CD4-positive, alpha-beta T cell treated with Interleukin-21 for 1 hour (primary cell): ENCODE data around the gene MAN1C1.

Experiments
- DNase-seq: peaks from one replicate; pipeline ENCODE4 v3.0.0-alpha.2; 2020

Gene MAN1C1

DNA sequence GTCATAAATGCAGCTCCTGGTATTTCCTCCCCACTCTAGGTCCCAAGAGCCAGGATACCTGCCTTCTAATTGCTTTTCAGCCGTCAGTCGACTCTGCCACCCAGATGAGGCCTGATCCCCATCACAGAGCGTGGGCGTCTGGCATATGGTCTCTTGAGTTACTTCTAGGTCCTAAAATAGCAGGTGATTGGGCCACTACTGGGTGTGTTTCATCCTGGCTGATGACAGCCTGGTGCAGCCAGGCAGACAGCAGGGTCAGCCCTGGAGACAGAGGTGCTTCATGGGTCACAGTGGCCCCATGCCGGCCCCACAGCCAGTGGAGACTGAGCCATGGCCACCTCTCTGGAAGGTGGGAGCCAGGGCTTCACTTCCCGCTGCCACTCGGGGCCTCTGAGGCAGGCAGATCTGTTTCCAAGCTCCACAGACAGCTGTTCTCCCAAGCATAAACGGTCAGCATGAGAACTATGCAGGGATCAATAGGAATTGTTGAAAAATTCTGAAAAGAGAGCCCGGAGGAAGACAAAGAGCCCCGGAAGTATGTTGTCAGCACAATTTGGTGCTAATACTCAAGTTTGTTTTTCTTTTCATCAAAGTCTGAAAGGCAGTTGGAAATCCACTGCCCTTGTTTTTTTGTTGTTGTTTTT is 83.0 kb downstream of the MAN1C1 start:
- DNase-seq: no peak

DNA sequence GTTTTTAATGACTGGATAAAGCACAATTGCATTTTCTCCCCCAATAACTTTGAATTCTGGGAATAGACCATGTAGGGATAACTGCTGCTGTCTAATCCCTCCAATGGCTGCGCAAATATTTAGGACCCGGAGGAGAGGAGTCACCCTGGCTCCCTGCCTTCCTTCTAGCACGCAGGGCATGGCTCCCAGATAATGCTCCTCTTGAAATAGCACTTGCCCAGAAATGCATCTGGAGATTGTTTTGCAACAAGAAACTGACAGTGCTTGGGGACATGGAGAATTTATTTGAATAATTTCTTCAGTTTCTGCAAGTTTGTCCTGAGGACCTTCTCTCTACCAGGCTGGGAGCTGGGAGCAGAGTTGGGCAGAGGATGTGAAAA is 83.5 kb downstream of the MAN1C1 start:
- no peak for DNase-seq

DNA sequence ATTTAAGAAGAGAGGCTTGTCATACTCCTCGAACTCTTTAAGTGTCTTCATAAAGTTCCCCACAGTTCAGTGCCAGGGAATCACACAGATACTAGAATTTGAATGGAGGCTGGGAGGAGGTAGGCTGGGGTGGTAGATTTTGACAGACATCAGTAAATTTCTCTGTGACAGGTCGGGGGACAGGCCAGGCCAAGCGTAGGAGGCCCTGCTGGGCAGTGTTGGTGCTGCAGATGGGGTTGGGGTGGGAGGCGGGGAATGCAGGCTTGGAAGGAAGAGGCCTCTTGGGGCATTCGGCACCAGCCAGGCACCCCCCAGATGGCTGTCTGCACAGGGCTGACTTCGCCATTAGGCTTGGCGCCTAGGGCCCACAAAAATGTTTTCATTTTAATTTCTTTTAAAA is 84.0 kb downstream of the MAN1C1 start:
- DNase-seq: no peak

DNA sequence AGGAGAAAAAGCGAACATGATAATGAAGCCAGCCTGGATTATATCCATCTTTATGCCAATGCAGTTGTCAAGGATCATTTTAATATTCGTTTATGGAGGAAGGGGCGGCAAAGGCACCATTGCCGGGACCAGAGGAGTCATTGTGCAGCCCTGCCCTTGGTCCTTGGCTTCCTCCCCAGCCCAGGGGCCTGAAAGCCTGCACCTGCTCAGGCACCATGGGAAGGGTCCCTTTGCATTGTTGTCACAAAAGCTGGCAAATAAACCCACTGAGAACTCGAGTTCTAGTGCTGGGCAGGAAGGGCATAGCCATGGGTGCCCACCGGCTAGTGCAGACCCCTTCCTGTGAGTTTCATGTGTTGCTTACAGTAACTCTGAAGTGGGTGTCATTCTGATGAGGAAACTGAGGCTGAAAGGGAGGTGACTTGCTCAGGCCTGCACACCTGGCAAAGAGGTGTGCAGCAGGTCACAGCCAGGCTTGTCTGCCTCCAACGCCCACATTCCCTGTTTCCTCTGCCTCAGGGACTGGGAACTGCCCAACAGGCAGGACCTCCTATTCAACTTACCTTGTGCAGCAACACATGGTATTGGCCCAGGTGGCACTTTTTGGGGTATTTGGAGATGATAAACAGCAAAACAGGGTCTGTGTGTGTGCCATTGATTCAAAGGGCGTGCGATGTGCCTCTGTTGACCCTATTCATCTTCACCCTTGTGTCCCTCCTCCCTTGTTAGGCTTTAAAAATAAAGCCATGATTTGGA is 84.6 kb downstream of the MAN1C1 start:
- DNase-seq: no peak

DNA sequence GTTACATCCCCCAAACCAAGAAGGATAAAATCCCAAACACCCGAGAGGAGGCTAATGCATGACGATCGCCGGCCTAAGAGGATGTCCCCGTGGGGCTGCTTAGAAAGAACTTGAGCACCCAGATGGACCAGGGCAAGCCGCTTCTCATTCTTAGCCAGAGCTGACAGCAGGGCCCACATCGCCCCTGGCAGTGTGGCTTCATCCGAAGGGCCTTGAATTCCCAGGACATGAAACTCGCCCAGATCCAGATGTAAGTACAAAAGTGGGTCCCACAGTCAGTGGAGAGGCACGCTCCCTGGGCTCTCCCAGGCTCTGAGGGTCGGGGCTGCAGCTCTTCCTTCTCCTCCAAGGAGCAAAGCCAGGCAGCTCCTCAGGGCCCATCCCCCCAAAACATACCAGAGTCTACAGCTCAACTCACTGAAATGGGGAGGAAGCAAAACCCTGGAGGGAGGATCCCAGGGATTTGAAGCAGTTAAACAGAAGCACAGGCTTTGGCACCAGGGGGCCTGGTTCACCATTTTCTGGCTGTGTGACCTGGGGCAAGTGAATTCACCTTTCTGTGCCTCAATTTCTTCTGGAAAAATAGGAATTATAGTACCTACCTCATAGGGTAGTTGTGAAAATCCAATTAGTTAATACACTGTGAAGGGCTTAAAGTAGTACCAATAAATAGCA is 85.6 kb downstream of the MAN1C1 start:
- DNase-seq: no peak

DNA sequence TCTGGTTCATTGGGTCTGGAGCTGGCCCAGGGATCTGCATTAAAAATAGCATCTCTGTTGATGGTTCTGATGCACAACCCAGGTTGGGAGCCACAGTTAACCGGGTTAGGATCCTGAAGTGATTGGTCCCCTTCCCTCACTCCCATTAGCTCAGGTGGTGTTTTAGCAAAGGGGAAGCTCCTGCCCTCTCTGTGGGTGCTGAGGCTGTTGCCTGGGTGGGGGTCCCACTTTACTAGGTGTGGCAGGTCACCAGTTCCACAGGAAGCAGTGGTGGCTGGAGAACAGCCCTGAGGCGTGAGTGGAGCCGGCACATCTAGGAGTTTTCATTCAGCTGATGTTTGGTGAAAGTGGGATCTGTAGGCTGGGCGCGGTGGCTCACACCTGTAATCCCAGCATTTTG is 86.5 kb downstream of the MAN1C1 start:
- no peak for DNase-seq

DNA sequence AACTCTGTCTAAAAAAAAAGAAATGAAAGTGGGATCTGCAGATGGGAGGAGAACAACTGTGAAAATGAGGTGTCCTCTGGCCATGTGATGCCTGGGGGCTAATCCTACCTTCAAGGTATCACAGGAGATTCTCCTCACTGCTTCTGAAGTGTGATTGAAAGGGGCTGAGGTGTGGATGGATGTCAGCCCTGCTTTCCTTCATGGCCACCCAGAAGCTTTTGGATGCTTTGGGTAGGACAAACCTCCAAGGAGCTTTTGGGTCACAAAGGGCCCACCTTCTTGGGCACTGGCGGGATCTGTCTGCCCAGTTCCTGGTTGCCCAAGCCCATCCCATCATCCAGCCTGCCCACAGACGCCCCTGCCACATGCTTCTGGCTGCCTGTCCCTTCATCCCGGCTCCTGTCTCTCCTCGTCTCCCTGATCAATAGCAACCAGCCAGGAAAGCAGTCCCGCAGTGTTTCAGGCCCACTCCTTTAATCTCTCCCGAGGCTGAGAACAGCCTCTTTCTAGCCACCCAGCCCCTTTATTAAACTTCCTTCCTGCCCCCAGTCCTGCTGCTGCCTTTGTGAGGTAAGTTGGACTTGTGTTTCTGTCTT is 87.2 kb downstream of the MAN1C1 start:
- no peak for DNase-seq

DNA sequence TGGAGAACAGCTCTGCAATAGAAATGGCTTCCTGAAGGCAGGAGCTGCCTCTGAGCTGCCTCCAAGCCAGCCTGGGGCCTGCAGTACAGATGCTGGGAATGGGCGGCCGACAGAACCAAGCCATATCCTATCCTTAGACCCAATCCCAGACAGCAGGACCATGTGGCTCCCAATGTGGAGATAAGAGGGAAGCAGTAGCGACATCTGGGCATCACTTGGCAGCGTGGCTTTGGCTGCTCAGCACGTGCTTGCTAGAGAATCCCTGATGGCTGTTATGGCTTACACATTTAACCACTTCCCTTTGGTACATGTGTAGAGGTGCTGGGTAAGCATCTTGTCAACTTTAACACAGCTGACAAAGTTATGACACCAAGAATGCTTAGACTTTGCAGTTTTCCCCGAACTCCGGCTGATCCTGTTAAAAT is 87.7 kb downstream of the MAN1C1 start:
- peak; percentile 51 for DNase-seq

DNA sequence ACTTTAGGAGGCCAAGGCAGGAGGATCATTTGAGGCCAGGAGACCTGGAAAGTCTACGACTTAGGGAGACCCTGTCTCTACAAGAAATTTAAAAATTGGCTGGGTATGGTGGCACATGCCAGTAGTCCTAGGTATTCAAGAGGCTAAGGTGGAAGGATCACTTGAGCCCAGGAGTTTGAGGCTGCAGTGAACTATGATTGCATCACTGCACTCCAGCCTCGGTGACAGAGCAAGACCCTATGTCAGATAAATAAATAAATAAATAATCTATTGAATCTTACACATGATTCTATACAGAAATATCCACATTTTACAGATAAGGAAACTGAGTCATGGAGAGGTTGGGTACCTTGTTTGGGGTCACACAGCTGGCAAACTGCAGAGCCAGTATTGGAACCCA is 89.1 kb downstream of the MAN1C1 start:
- DNase-seq: no peak

DNA sequence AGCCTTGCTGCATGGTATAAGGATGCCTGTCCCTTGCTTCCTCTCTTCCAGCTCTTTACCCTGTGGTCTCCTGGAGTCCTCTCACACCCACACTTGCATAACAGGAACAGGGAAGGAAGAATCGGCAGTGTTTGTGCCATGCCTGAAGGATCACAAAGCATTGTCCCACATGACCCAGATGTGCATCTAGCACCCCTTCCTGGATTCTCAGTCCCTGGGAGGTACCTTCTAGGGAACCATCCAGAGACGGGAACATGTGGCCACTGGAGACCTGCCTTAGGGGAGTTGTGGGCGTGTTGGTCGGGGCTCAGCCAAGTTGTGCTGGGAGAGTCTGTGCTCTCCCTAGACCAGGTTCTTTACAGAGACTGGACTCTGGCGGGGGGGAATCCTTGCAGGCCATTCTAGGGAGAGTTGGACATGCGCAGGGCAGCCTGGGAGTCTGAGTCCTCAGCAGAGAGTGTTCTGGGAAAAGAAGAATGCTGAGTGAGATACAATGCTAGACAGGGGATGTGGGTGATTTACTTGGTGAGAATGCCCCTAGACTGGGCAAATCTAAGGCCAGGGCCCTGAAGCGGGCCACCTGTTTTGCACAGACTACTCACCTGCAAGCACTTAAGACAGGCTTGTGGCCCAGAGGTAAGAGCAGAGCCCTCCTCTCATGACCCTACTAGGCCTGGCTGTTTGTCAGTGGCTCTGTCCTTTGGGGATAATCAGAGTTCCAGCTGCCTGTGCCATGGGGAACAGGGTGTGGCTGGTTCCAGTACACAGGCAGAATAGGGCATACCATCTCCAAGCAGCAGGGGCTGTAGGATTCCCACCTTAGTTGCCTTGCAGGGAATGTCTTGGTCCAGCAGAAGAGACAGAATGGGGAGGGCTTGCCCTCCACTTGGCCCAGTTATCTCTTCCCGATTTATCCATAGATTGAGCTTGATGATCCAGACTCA is 89.8 kb downstream of the MAN1C1 start:
- DNase-seq: no peak

DNA sequence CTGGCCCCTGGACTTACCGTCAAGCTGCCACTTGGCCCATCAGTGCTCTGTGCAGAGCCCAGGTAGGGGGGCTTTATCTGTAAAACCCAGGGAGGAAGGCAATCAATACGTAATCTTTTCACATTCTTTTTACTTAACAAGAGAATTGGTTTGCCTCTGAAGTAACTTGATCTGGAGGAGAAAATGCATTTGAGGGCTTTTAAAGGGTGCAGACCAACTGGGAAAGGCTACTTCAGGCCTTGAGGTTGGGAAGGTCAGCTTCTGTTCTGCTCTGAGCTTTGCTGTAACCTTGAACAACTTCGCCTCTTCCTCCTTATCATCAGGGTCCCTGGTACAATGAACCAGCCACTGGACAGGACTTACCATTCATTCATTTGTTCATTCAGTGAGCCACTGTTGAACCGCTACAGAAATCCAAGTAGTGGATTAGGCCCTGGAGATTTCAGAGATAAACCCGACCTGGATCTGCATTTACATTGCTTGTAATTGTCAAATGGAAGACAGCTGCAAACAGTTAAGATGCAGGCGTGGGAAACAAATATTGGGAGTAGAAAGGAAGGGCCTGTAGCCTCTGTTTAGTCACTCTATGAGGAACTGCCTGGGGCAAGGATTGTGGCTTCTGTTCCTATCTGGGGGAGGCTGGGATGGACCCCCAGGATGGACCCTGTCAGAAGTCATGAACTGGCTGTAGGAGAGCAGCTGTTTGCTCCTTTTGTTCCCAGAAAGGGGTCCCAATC is 90.9 kb downstream of the MAN1C1 start:
- DNase-seq: no peak

DNA sequence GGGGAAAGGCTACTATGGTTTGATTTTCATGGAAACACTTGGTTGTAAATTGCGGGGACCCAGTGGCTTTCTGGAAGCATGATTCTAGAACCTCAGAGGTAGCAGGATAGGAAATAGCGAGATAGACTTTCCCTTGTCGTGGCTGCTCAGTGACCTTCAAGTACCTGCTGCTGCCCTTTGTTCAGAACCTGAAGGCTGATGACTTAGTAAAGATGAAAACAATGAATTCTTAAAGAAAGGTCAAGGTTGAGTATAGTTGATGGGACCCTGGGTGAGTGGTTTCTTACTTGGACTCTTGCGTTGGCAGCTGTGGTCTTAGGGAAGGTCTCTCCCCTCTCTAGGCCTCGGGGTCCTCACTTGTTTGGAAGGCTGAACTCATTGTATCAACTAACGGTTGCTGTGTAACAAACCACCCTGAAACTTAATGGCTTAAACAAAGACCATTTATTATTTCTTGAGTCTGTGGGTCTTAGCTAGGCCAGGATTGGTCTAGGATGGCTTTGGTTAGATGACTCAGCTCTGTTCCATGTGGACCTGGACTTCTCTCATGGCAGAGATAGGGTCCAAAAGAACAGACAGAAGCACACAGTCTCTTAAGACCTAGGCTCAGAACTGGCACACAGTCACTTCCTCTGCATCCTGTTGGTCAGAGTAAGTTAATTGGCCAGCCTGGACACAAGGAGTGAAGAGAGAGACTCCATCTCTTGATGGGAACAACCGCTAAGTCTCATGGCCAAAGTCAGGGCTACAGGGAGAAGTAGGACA is 94.2 kb downstream of the MAN1C1 start:
- no peak for DNase-seq

DNA sequence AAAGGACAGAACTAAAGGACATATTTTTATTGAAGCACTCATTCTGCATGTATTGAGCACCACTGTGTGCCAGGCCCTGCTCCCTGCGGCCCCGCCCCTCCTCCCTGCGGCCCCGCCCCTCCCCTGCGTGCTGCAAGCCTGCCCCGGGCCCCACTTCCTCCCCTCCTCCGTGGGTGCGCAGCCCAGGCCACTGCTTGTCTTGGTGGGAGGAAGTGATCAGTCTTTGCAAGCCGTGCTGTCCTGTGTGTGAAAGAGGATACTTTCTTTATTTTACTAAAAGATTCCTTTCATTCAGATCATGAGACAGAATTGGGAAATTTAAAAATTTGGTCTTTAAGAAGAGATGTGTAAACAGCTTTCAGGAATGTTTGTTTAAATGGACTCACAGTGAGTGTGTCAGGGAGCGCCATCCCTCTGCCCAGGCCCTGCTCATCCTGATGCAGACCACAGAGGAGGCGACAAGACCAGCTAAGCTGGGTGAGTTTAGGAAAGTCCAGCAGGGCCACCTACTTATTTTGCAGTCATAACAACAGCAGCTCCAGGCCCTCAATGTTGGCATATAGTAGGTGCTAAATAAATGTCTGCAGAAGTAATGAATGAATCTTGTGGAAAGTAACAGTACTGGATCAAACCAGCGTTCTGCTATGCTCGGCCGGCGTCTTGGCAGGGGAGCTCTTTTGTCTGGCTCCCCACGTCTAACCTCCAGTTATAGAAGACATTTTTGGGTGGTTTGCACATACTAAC is 95.1 kb downstream of the MAN1C1 start:
- peak; percentile 52 for DNase-seq

DNA sequence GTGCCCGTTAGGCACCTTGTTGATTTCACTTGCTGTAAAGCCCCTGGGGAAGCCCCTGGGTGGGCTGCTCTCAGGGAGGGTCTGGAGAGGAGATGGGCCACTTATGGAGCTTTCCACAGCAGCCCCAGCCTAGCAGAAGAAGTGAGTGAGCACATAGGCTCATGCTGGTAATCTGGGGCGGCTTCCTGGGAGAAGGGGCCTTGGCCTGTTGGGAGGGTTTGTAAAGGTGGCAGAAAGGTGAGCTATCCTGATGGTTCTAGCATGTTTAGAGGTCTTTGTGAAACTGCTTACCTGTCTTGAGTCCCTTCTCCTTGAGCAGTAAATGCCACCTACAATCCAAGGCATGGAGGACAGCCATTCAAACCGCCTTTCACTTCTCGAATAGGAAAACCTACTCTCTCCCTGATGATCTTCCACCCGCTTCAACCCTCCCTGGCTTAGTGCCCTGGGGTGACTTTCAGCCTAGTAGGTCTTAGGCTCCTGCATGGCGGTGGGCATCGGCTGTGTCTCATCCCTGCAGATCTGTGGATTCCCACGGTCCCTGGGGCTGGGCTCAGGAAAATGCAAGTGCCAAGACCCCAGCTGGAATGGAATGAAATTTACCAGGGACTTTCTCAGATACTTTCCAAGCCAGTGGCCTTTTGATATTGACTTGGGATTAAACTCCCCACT is 95.8 kb downstream of the MAN1C1 start:
- no peak for DNase-seq

DNA sequence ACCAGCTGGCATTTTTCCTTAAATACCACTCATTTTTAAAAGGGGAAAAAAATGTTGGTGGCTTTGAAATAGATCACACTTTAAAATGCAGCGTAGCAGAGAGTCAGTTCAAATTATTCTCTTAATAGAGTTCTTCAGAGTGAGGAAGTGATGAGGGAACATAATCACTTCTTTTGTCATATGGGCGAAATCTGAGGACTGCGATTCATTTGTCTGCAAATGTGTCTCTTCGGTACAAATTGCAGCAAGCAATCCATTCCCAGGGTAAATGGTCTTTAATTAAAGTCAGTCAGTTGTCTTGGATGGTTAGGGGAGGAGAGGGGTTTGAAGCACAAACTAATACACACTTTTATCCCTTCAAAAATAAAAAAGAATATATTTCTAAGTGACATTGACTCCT is 97.4 kb downstream of the MAN1C1 start:
- DNase-seq: no peak

DNA sequence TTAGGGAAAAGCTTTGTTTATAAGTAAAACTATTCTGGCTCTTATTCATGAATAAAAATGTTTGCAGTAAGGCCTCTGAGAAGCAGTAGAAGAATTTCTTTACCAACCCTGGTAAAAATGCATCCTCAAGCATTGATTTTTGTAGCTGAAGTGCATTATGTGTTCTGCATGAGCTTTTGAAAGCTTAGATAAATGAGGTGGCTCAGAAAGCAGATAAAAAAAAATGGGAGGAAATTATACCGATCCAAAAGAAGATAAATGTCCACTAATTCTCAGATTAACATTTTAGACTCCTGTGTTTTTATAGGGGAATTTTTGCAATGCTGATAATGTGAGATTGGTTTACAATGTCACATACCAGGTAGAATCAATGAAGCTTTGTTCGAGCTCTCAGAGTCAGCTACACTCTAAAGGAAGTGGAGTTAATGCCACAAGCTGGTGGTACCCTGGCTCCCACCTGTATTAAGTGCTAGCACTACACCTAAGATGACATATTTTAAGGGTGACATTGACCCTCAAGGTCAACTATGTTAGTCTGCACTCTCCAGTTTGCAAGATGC is 97.9 kb downstream of the MAN1C1 start:
- no peak for DNase-seq

DNA sequence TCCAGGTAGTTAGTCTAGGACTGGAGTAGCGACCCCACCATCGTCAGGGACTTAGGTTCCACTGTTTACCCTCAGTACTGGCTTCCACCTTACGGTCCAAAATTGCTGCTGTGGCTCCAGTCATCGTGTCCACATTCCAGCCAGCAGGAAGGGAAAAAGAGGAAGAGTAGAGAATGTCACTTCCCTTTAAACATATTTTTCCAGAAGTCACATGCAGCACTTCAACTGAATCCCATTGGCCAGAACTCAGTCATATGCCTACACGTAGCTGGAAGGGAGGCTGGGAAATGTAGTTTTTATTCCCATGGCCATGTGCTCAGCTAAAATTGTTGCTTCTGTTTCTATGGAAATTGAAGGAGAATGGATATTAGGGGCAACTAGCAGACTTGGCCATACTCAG is 99.3 kb downstream of the MAN1C1 start:
- DNase-seq: no peak

DNA sequence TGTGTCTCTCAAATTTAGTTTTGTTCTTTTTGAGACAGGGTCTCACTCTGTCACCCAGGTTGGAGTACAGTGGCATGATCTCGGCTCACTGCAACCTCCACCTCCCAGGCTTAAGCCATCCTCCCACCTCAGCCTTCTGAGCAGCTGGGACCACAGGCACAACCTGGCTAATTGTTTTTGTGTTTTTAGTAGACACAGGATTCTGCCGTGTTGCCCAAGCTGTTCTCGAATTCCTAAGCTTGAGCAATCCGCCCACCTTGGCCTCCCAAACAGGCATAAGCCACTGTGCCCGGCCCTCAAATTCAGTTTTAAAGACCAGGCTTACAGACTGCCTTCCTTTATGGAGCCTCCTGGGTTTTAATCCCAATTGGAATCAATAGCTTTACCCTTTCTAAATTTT is 99.7 kb downstream of the MAN1C1 start:
- no peak for DNase-seq

DNA sequence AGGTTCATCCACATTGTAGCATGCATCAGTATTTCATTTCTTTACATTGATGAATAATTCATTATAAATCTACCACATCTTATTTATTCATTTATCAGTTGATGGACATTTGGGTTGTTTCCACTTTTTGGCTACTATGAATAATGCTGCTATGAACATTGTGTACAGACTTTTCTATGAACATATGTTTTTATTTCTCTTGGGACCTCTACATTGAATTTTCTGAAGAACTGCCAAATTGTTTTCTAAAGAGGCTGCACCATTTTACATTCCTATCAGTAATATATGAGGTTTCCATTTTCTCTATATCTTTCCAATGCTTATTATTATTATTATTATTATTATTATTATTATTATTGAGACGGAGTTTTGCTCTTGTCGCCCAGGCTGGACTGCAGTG is 102.1 kb downstream of the MAN1C1 start:
- no peak for DNase-seq

DNA sequence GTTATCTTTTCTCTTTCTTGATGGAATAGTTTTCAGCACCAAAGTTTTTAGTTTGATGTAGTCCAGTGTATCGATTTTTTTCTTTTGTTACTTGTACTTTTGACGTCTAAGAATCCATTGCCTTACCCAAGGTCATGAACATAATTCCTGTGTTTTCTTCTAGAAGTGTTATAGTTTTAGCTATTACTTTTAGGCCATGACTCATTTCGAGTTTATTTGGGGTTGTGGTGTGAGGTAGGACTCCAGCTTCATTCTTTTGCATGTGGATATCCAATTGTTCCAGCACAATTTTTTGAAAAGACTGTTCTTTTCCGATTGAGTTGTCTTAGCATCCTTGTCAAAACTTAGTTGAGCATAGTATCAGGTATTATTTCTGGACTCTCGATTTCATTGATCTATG is 104.0 kb downstream of the MAN1C1 start:
- DNase-seq: no peak
